ENCODE measurements around the gene LPP. TPM values are rescaled to one million over a fixed set of nuclear protein-coding genes. Genes with fewer than 3 reads are reported as not detected.

LPP gene
- total RNA-seq, 1 donor from 2014 or later: 132 TPM

GRCh38 chr3:188818282-188818681 lies 664.3 kb downstream of the LPP start:
- Mint-ChIP-seq H3K27me3 (ENCODE audit: low read depth) (no peaks in the 10 kb centered on the region), H3K9me3 (no peaks in the 10 kb centered on the region)

GRCh38 chr3:188819939-188820338 lies 666.0 kb downstream of the LPP start:
- H3K27ac Mint-ChIP-seq: no peak overlapping the region
- H3K4me1 Mint-ChIP-seq: peaks cover 31% of the 10 kb centered on the region
- H3K36me3 Mint-ChIP-seq: no peaks in the 10 kb centered on the region
- no peak for DNase-seq (ENCODE audit: low spot score in 2 of 2, unreplicated experiment in 2 of 2)
- no peak overlapping the region for H3K4me3 Mint-ChIP-seq
- no peaks in the 10 kb centered on the region for H3K27me3 Mint-ChIP-seq (ENCODE audit: low read depth)
- no peaks in the 10 kb centered on the region for H3K9me3 Mint-ChIP-seq
- TF ChIP-seq CTCF (IDR thresholded peaks at IDR 0.05; ENCODE audit: unreplicated experiment): no peak

More at GRCh38 chr3:188818282-188818681, 664.3 kb downstream of the LPP start:
- no peak overlapping the region for H3K4me3 Mint-ChIP-seq
- H3K4me1 Mint-ChIP-seq: peaks cover 31% of the 10 kb centered on the region
- TF ChIP-seq CTCF (IDR thresholded peaks at IDR 0.05; ENCODE audit: unreplicated experiment): no peak
- H3K27ac Mint-ChIP-seq: no peak overlapping the region
- H3K36me3 Mint-ChIP-seq: no peaks in the 10 kb centered on the region
- no peak for DNase-seq (ENCODE audit: low spot score in 2 of 2, unreplicated experiment in 2 of 2)

DNA sequence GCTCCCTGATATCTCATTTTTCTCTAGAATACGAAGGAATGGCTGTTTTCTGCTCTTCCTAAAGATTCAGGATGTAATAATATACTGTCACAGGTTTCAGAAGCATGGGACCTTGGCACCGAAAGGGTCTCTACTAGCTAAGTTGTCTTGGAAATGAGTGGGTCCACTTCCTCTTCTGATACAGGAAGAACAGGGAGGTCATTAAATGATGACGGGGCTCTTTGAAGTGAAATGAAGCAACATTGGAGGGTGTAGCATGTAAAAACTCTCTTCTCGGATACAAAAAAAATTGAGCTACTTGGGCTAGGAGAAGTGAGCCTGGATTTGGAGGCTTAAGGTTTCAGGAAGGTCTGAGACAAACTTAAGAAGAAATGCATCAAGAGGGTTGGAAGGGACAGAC lies 668.0 kb downstream of the LPP start:
- DNase-seq (ENCODE audit: low spot score in 2 of 2, unreplicated experiment in 2 of 2): no peak
- Mint-ChIP-seq H3K27ac (no peak overlapping the region), H3K27me3 (ENCODE audit: low read depth) (no peaks in the 10 kb centered on the region), H3K4me1 (peaks cover 41% of the 10 kb centered on the region), H3K9me3 (no peaks in the 10 kb centered on the region), H3K36me3 (no peaks in the 10 kb centered on the region), H3K4me3 (no peak overlapping the region)
- no peak for TF ChIP-seq CTCF (IDR thresholded peaks at IDR 0.05; ENCODE audit: unreplicated experiment)

- H3K9me3 Mint-ChIP-seq: no peaks in the 10 kb centered on the region
- no peaks in the 10 kb centered on the region for H3K27me3 Mint-ChIP-seq (ENCODE audit: low read depth)
- H3K27ac Mint-ChIP-seq: no peak overlapping the region
- H3K4me1 Mint-ChIP-seq: peaks cover 43% of the 10 kb centered on the region
- no peaks in the 10 kb centered on the region for H3K36me3 Mint-ChIP-seq
- DNase-seq (ENCODE audit: low spot score in 2 of 2, unreplicated experiment in 2 of 2): no peak
- H3K4me3 Mint-ChIP-seq: no peak overlapping the region
- TF ChIP-seq CTCF (IDR thresholded peaks at IDR 0.05; ENCODE audit: unreplicated experiment): no peak
These were observed 668.5 kb downstream of the LPP start for GRCh38 chr3:188822411-188822810.

DNA sequence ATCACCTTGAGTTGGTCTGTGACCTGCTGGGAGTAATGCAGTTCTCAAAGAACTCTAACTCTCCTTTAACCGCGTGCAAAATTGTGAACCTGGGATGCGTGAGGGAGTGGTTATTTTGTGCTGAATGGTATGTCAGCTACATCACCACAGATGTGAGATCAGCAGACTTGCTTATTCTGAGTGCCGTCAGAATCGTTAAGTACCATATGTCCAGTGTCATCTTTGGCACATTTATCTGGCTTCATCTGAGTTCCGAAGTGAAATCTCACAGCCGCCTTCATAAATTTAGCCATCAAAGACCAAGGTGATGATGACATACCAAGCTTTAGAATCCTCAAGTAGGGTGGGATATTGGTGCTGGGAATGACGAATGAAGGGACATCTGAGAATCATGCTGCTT lies 670.6 kb downstream of the LPP start:
- Mint-ChIP-seq H3K4me3 (no peak overlapping the region), H3K9me3 (no peaks in the 10 kb centered on the region), H3K27me3 (ENCODE audit: low read depth) (no peaks in the 10 kb centered on the region), H3K27ac (no peak overlapping the region), H3K36me3 (no peaks in the 10 kb centered on the region), H3K4me1 (peaks cover 35% of the 10 kb centered on the region)
- TF ChIP-seq CTCF (IDR thresholded peaks at IDR 0.05; ENCODE audit: unreplicated experiment): no peak
- no peak for DNase-seq (ENCODE audit: low spot score in 2 of 2, unreplicated experiment in 2 of 2)

- Mint-ChIP-seq H3K27me3 (ENCODE audit: low read depth) (no peaks in the 10 kb centered on the region), H3K36me3 (no peaks in the 10 kb centered on the region), H3K9me3 (no peaks in the 10 kb centered on the region), H3K27ac (peak overlapping the region; percentile 90), H3K4me3 (no peak overlapping the region), H3K4me1 (peaks cover 33% of the 10 kb centered on the region)
- no peak for DNase-seq (ENCODE audit: low spot score in 2 of 2, unreplicated experiment in 2 of 2)
- TF ChIP-seq CTCF (IDR thresholded peaks at IDR 0.05; ENCODE audit: unreplicated experiment): no peak
These were observed 671.9 kb downstream of the LPP start for GRCh38 chr3:188825901-188826300.

All from mesothelial cell of epicardium (in vitro differentiated cells).